Mucosa of gallbladder (tissue), 1 donor: ENCODE measurements around the gene RPP25L. TPM values are rescaled to one million over a fixed set of nuclear protein-coding genes. Genes with fewer than 3 reads are reported as not detected.
"Not testable (repeated sequence)": the region's sequence is repeated elsewhere in the genome, so short reads cannot be mapped to it uniquely, and the experiment has no call there.

ENCODE experiments used
- DNase-seq: peaks from one replicate; pipeline ENCODE4 v3.0.0-alpha.2; 2020; ENCODE audit warnings: low spot score
- total RNA-seq: library from RNA; stranded (reverse); gene quantifications from one replicate; pipeline ENCODE4 v1.2.1, GENCODE V29; 2021
- donor health status: DM: no; HTN: no; CAD: no.

RPP25L gene, protein sequence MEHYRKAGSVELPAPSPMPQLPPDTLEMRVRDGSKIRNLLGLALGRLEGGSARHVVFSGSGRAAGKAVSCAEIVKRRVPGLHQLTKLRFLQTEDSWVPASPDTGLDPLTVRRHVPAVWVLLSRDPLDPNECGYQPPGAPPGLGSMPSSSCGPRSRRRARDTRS
- 28.7 TPM for total RNA-seq

GRCh38 chr9:34611811-34612787 lies at the start of gene RPP25L:
Gene RPP25L (minus strand): TSS chr9:34612097. CDS start chr9:34611296, 801 bp downstream.
- peak; percentile 89 for DNase-seq

DNA sequence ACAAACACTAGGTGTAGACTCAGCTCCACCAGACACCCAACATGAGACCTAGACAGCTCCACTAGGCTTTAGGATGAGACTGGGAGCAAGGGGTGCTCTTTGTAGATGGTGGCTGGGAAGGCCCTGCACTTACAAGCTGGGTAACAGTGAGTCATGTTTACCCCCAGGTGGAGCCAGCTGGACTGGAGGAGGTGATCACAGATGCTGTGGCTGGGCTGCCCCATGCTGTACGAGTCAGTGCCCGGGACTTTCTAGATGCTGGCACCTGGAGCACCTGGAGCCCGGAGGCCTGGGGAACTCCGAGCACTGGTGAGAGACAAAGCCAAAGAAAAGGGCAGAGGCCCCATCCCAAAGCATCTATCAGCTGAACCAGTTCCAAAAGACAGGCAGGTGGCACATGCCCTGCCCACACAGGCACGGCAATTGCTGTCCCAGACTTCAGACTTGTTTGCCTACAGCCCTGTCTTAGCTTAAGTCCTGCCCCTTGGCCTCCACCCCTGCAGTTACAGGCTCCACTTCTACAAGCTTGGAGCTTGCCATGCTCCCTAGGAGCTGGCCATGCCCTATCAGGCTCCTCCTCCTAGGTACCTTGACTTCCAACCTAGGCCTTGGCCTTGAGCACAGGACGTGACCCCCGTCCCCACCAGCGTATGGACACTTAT lies 47.8 kb upstream of the RPP25L start:
- DNase-seq, result no peak

- DNase-seq, result no peak
Measured at GRCh38 chr9:34658461-34658860, 46.6 kb upstream of the RPP25L start.

GRCh38 chr9:34656992-34657391 lies 45.1 kb upstream of the RPP25L start:
- DNase-seq, result no peak

DNA sequence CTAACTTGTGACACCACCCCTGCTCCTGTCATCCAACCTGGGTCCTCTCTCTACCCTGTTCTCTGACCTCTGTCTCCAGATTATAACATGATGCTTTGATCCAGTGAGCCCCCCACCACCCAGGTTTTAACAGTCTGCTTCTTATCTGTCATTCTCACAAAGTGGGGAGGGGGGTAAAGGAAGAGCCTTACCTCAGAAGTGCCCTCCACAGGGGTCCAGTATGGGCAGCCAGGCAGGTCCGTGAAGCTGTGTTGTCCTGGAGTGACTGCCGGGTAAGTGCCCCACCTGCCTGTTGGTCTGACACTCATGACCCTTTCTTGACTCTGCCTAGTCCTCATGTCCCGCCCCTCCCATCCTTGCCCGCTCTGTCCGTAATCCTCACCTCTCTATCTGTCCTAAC lies 43.5 kb upstream of the RPP25L start:
- DNase-seq, result no peak

GRCh38 chr9:34654323-34655051 lies 42.6 kb upstream of the RPP25L start:
- DNase-seq, result peak; percentile 57

DNA sequence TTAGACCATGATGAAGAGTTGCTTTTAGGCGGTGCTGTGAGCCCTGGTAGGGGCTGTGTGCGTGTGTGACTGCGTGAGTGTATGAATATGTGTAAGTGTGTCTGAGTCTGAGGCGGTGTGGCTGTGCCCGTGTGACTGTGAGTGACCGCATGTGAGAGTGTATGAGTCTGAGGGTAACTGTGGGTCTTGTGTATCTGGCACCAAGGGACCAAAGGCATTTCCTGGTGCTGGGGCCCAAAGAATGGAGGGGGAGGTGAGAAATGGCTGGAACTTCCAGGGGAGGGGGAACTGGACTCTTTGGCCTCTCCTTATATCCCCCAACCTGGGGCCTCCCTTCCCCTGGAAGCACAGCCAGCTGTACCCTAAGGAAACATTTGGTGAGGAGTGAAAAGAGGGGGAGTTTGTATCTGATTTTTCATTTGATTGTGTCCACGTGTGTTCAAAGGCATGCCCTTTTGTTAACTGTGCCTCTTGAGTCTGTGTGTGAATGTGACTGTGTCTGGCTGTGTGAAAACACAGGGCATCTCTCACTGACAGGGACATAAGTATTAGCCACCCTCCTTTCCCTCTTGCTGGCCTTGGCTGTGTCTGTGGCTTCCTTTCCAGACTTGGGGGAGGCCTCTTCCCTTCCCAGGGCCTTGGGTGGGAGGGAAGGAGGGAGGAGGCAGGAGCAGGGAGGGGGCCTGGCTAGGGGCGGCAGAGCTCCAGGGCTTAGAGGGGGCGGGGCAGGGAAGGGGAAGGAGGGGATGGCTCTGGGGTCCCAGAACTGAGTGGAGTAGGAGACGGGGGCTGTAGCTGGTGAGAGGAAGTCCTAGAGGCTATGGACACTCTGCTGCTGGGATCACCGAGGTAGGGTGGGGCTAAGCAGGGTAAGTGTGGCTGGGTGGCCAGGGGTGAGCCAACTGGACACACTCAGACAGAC lies 41.5 kb upstream of the RPP25L start:
- DNase-seq, result no peak

GRCh38 chr9:34652602-34653000 lies 40.7 kb upstream of the RPP25L start:
- no peak for DNase-seq

DNA sequence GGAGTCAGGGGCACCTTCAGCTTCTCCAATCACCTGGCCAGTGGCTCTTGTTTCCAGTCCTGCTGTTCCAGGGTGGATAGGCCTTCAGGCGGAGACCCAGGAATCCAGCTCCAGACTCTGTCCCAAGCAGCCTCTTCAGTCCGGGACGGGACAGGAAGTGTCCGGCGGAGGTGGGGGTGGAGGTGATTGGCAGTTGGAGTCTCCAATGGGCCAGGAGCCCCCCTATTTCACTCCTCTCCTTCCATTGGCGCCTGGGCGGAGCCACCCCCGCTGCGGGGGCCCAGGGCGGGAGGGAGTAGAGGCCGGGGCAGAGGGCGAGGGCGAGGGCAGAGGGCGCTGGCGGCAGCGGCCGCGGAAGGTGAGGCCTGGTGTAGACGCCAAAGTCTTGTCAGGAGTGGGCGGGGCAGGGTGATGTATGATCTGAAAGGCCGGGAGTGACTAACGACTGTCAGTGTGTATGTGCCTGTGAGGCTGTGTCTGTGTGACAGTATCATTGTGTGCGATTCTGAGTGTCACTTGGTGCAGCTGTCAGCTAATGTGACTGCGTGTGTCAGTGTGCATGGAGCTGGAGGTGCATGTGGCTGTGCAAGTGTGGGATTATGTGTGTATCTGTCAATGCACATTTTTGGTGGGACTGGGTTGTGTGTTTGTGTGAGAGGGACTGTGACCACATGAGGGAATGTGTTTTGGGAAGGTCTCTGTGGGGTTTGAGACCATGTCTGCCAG lies 40.1 kb upstream of the RPP25L start, which contains the start of gene IL11RA:
Gene IL11RA (plus strand): TSS at position 310 of the 726 bp plus-strand sequence. CDS start 3,033 bp downstream, outside the sequence.
- peak; percentile 73 for DNase-seq

DNA sequence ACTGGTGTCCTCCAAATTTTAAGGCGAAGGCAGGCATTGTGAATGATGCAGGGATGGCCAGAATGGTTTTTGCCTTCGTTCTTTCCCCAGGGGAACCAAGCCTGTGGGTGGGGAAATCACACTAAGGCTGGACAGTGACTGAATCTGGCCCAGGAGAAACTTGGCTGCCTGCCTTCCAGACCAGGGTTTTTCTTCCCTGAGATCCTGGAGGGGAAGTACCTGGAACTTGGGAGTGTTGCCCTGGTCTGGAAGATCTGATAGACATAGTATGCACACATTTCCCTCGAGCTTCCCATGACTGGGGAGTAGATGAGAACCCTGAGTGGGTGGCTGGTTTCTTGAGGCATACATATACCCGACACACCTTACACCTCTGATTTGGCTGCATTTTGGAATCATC lies 39.4 kb upstream of the RPP25L start:
- DNase-seq, result peak; percentile 37

DNA sequence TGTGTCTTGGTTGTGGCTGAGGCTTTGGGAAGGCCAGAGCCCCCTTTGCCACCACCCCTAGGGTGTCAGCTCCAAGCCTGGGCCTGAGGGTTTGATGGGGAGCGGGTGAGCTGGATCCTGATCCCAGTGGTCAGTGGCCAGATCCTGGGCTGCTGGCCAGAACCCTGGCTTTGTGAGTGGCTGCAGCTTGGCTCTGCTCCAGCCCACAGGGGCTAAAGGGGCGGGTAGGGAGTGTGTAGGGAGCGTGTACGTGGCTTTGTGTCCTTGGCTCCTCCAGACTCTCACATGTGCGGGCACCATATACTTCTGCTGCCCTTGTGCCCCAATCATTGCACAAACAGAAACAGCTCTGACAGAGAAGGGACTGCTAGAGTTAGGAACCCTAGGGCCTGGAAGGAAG lies 38.9 kb upstream of the RPP25L start:
- DNase-seq, result no peak

DNA sequence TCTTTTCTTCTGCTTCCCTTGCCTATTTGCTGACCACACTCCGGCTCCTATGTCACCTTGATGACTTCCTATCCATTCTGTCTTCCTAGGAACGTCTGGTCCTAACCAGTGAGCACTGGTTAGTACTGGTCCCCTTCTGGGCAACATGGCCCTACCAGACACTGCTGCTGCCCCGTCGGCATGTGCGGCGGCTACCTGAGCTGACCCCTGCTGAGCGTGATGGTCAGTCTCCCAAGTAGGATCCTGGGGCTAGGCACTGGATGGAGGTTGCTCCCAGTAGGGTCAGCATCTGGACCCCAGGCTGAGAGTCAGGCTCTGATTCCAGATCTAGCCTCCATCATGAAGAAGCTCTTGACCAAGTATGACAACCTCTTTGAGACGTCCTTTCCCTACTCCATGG lies 36.8 kb upstream of the RPP25L start:
- DNase-seq, result no peak

DNA sequence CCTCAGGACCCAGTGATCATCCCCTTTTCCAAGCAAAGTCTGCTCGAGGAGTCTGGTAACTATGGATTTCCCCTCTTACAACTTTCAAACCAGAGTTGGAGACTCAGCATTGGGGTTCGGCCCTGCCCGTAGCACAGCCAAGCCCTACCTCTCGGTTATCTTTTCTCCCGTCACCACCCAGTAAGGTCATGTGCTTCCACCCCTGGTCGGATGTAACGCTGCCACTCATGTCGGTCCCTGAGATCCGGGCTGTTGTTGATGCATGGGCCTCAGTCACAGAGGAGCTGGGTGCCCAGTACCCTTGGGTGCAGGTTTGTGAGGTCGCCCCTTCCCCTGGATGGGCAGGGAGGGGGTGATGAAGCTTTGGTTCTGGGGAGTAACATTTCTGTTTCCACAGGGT lies 35.8 kb upstream of the RPP25L start:
- peak; percentile 21 for DNase-seq

DNA sequence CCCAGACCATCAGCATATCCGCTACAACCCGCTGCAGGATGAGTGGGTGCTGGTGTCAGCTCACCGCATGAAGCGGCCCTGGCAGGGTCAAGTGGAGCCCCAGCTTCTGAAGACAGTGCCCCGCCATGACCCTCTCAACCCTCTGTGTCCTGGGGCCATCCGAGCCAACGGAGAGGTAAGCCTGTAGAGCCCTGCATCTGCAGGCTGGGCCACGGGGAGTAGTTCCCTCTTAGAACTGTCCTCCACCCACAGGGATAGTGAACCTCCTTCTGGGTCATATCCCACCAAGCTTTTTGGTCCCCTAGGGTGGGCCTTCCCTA lies 35.1 kb upstream of the RPP25L start:
- DNase-seq, result no peak

- peak; percentile 95 for DNase-seq
Measured at GRCh38 chr9:34646211-34647083, 34.5 kb upstream of the RPP25L start, which contains the start of gene GALT. Gene GALT (plus strand): TSS chr9:34646675. CDS start chr9:34646705, 30 bp downstream.

DNA sequence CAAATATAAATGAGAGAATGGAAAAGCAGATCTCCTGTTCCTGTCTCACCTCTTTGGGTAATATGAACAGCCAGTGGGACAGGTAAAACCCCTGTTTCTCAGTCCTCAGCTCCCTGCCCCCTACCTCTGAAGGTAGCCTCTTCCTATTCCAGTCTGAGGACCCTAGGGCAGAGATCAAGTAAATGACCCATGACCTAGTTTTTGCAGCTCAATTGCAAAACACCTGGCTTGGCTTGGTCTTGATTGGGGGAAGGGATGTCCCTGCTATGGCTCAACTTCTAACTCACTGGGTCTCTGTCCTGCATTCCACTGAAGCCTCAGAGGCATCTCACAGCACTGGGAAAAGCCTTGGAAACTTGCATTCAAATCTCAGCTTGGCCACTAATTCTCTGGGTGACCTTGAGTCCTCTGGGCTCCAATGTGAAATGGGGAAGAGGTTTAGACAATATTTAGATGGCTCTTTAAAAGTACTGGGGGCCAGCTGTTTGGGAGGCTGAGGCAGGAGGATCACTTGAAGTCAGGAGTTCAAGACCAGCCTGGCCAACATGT lies 32.9 kb upstream of the RPP25L start:
- no peak for DNase-seq

DNA sequence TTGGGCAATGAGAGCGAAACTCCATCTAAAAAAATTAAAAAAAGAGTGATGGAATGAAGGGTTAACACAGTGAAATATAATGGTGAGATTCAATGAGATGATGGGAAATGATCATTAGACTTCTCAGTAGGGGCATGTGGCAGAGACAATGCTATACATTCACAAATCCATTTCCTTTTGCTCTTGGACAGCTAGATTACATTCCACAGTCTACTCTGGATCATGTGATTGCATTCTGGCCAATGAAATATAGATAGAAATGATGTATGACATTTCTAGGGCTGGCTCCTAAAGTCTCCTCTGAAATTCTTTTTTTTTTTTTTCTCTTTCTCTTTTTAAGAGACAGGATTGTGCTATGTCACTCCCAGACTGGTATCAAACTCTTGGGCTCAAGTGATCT lies 30.8 kb upstream of the RPP25L start:
- DNase-seq, result no peak

DNA sequence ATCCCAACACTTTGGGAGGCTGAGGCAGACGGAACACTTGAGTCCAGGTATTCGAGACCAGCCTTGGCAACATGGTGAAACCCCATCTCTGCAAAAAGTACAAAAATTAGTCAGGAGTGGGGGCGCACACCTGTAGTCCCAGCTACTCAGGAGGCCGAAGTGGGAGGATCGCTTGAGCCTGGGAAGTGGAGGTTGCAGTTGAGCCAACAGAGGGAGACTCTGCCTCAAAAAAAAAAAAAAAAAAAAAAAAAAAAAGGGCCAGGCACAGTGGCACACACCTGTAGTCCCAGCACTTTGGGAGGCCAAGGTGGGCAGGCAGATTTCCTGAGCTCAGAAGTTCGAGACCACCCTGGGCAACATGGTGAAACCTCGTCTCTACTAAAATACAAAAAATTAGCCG lies 27.4 kb upstream of the RPP25L start:
- not testable (repeated sequence) for DNase-seq

- no peak for DNase-seq
Measured at GRCh38 chr9:34638138-34638445, 26.2 kb upstream of the RPP25L start.
